Measurements from ENCODE around the gene PAQR8. TPM values are rescaled to one million over a fixed set of nuclear protein-coding genes. Genes with fewer than 3 reads are reported as not detected.

The PAQR8 gene
- total and polyA plus RNA-seq, 2 donors (not counting 1 experiment from before 2014, with no cell fraction given), result 2.3 to 8.5 TPM

GRCh38 chr6:52340603-52340880 lies 21.4 kb upstream of the PAQR8 start:
- Histone ChIP-seq H3K4me3 (ENCODE audit: control extremely low read depth in 1 of 5, extremely low read depth in 1 of 5, insufficient read depth in 1 of 5, low read depth in 2 of 5, low read length in 4 of 5) (no peak overlapping the region), H2AFZ (ENCODE audit: insufficient read depth, low read depth, low read length, poor library complexity, severe bottlenecking) (no peak overlapping the region), H3K79me2 (ENCODE audit: control insufficient read depth, insufficient read depth, low read length) (no peaks in the 10 kb centered on the region), H3K4me2 (replicated peaks; ENCODE audit: low read depth, low read length, poor library complexity, severe bottlenecking) (no peak overlapping the region), H4K20me1 (ENCODE audit: control insufficient read depth, insufficient read depth, low read length, poor library complexity, severe bottlenecking) (no peaks in the 10 kb centered on the region), H3K27me3 (replicated peaks in 1 of 4; ENCODE audit: control extremely low read depth in 1 of 4, control insufficient read depth in 3 of 4, insufficient read depth in 4 of 4, low read length in 3 of 4) (peaks cover 0 to 3% (median 0%) of the 10 kb centered on the region in 4 experiments), H3K36me3 (replicated peaks in 1 of 2; ENCODE audit: control extremely low read depth in 1 of 2, control insufficient read depth in 1 of 2, extremely low read depth in 1 of 2, insufficient read depth in 2 of 2, low read length in 1 of 2) (no peaks in the 10 kb centered on the region), H3K9me3 (ENCODE audit: control extremely low read depth in 1 of 3, control insufficient read depth in 2 of 3, insufficient read depth in 1 of 3, low read length in 2 of 3) (no peaks in the 10 kb centered on the region), H3K9ac (ENCODE audit: low read length) (no peak overlapping the region), H3K27ac (ENCODE audit: low read length in 2 of 2) (no peak overlapping the region), H3K4me1 (ENCODE audit: control insufficient read depth in 2 of 2, insufficient read depth in 2 of 2, low read length in 2 of 2) (peaks cover 0 to 4% of the 10 kb centered on the region in 2 donors)
- Mint-ChIP-seq H3K27ac (no peak overlapping the region), H3K27me3 (no peaks in the 10 kb centered on the region), H3K4me3 (no peak overlapping the region), H3K9me3 (ENCODE audit: insufficient read depth) (no peaks in the 10 kb centered on the region), H3K4me1 (peaks cover 6% of the 10 kb centered on the region)
- TF ChIP-seq CTCF (IDR thresholded peaks at IDR 0.05) (no peak), EZH2 (IDR thresholded peaks at IDR 0.05; ENCODE audit: borderline replicate concordance, insufficient read depth, low read depth, low read length, poor library complexity, severe bottlenecking) (no peak)
- ATAC-seq (ENCODE audit: low read depth) (no peak), DNase-seq (no peak)
- intact Hi-C loops (cut with micrococcal nuclease), result no loop called here
- ChIA-PET CTCF (interaction anchor here (1.8 kb wide), 1 partner anchor 34 kb away, joined by 5 read pairs; no protein-coding TSS in a partner anchor), POLR2A (no interaction called here)

- WGBS (ENCODE audit: insufficient coverage), result 13% methylated on average over 1 of the region's 2 CpGs
- Histone ChIP-seq H3K9ac (ENCODE audit: low read length) (no peak overlapping the region), H3K9me3 (ENCODE audit: control extremely low read depth in 1 of 3, control insufficient read depth in 2 of 3, insufficient read depth in 1 of 3, low read length in 2 of 3) (no peaks in the 10 kb centered on the region), H3K79me2 (ENCODE audit: control insufficient read depth, insufficient read depth, low read length) (no peaks in the 10 kb centered on the region), H3K4me2 (replicated peaks; ENCODE audit: low read depth, low read length, poor library complexity, severe bottlenecking) (no peak overlapping the region), H3K36me3 (replicated peaks in 1 of 2; ENCODE audit: control extremely low read depth in 1 of 2, control insufficient read depth in 1 of 2, extremely low read depth in 1 of 2, insufficient read depth in 2 of 2, low read length in 1 of 2) (no peaks in the 10 kb centered on the region), H3K27me3 (replicated peaks in 1 of 4; ENCODE audit: control extremely low read depth in 1 of 4, control insufficient read depth in 3 of 4, insufficient read depth in 4 of 4, low read length in 3 of 4) (peaks cover 0 to 3% (median 0%) of the 10 kb centered on the region in 4 experiments), H3K27ac (ENCODE audit: low read length in 2 of 2) (no peak overlapping the region), H2AFZ (ENCODE audit: insufficient read depth, low read depth, low read length, poor library complexity, severe bottlenecking) (no peak overlapping the region), H3K4me3 (ENCODE audit: control extremely low read depth in 1 of 5, extremely low read depth in 1 of 5, insufficient read depth in 1 of 5, low read depth in 2 of 5, low read length in 4 of 5) (no peak overlapping the region), H4K20me1 (ENCODE audit: control insufficient read depth, insufficient read depth, low read length, poor library complexity, severe bottlenecking) (no peaks in the 10 kb centered on the region), H3K4me1 (ENCODE audit: control insufficient read depth in 2 of 2, insufficient read depth in 2 of 2, low read length in 2 of 2) (peaks cover 0 to 4% of the 10 kb centered on the region in 2 donors)
- H3K4me1 Mint-ChIP-seq, result peaks cover 6% of the 10 kb centered on the region
- intact Hi-C loops (cut with micrococcal nuclease), result no loop called here
- DNase-seq (no peak), ATAC-seq (ENCODE audit: low read depth) (no peak)
- H3K9me3 Mint-ChIP-seq (ENCODE audit: insufficient read depth), result no peaks in the 10 kb centered on the region
- H3K4me3 Mint-ChIP-seq, result no peak overlapping the region
- ChIA-PET CTCF (interaction anchor here (1.8 kb wide), 1 partner anchor 35 kb away, joined by 5 read pairs; no protein-coding TSS in a partner anchor), POLR2A (no interaction called here)
- H3K27me3 Mint-ChIP-seq, result no peaks in the 10 kb centered on the region
- H3K27ac Mint-ChIP-seq, result no peak overlapping the region
- TF ChIP-seq CTCF (IDR thresholded peaks at IDR 0.05), result no peak
- no peak for TF ChIP-seq EZH2 (IDR thresholded peaks at IDR 0.05; ENCODE audit: borderline replicate concordance, insufficient read depth, low read depth, low read length, poor library complexity, severe bottlenecking)
These were observed 20.2 kb upstream of the PAQR8 start for GRCh38 chr6:52341561-52342260.
